Measurements from ENCODE around the gene CTNNA3.

Gene CTNNA3

DNA sequence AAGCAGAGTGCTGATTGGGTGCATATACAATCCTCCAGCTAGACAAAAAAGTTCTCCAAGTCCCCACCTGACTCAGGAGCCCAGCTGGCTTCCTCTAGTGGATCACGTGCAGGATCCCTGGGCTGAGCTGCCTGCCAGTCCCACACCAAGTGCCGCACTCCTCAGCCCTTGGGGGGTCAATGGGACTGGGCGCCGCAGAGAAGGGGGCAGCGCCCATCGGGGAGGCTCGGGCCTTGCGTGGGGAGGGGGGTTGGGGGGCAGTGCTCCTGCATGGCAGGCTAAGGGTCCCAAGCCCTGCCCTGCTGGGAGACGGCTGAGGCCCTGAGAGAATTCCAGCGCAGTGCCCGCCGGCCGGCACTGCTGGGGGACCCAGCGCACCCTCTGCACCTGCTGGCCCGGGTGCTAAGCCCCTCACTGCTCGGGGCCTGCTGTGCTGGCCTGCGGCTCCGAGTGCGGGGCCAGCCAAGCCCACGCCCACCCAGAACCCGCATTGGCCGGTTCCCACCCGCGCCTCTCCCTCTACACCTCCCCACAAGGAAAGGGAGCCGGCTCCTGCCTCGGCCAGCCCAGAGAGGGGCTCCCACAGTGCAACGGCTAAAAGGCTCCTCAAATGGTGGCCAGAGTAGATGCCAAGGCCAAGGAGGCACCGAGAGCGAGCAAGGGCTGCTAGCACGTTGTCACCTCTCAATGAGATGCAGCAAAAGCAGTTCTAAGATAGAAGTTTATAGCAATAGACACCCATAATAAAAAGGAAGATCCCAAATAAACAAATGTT lies 1044.5 kb downstream of the CTNNA3 start:
- no peak for FAIRE-seq
- DNase-seq (ENCODE audit: extremely low spot score, insufficient read length, low read depth): no peak

DNA sequence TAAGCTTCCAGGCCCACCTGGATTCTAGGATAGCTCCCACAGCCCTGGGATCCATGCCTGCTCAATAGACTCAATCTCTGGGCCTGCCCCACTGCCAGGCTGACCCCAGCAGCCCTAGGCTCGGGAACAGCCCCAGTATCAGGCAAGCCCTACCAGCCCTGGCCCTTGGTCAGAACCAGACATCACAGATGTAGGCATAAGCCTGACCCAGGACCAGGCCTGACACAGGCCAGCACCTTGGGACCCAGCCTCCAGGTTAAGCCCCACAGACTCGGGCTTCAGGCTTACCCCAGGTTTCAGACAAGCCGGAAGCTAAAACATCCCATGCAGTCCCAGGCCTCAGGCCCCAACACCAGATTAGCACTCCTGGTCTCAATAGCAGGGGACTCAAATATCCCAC lies 1046.4 kb downstream of the CTNNA3 start:
- DNase-seq (ENCODE audit: extremely low spot score, insufficient read length, low read depth) (no peak), FAIRE-seq (no peak)

DNA sequence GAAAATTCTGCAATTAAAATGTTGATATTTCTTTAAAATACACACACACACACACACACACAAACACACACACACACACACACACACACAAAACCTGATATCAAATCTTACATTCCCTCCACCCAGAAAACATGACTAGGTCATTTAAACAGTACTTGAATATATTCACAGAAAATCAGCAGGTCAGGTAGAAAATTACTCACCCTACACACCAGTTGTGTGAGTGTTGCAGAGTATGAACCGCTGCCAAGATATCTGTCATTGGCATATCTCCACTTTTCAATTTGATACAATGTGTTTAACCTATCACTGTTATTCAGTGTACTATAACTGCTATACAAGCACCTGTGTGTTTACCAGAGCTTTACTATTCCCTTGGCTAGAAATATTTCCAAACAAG lies 1053.8 kb downstream of the CTNNA3 start:
- no peak for FAIRE-seq
- no peak for DNase-seq (ENCODE audit: extremely low spot score, insufficient read length, low read depth)

DNA sequence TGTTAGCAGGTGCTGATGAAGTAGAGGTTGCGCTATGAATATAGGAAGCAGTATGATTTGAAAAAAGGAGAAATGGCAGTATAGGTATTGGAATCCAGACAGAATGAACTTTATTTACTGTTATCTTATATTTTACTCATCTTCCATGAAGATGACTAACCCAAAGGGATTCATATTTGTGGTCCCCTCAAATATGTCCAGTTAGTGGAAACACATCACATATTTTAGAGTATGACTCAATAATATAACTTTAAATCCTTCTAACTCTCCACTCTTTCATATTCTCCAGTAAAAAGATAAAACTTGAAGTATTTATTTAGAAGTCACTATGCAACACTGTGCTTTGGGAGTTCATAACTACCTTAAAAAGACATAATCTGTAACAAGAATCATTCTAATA lies 1056.6 kb downstream of the CTNNA3 start:
- FAIRE-seq: no peak

DNA sequence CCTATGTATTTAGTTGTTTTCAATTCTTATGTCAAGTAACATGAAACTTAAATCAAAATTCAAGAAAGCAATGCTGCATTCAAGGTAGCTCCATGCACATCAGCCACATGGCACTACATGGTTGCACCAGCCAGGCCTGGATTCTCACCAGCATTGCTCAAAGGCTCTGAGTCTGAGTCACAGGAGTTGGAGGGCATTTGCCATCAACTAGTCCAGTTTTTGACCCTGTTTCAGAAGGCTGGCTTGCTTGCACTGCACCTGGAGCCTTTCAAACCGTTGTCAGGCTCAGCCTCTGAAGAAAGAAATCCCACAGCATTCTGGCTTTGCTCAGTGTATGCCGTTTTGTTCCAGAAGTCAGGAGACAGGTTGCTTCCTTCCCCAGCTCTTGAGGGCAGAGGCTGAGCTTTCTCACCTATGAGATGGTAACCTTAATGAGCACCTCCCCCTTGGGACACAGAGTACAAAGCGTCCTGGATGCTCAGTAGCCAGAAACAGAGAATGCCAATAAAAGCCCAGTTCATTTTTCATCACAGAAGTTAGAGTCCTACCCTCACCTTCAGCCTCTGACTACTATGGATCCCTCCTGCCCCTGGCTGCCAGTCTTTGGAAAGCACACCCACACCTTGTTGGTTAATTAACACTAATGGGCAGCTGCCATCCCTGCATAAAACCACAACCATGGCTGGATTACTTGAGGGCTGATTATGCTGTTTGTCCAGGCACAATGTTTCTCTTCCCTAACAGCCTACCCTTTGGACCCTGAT lies 1058.5 kb downstream of the CTNNA3 start:
- FAIRE-seq (no peak), DNase-seq (ENCODE audit: extremely low spot score, insufficient read length, low read depth) (no peak)

More for the DNA sequence above, 1056.6 kb downstream of the CTNNA3 start:
- no peak for DNase-seq (ENCODE audit: extremely low spot score, insufficient read length, low read depth)

DNA sequence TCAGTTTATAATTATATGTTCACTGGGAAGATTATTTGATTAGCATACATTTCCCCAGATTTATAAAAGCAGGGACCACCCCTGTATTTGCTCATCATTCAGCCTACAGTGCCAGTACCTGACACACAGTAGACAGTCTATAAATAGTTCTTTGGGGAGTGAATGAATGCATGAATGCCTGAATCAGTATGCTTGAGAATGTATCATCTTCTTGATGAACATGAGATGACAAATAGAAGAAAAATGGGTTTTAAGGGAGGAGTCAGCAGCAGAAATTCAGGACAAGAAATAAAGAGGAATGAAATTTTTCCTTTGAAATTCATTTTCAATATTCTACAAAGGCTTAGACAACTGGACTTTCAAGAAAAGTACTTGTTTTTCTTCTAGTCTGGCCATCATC lies 1066.0 kb downstream of the CTNNA3 start:
- DNase-seq (ENCODE audit: extremely low spot score, insufficient read length, low read depth) (no peak), FAIRE-seq (no peak)

DNA sequence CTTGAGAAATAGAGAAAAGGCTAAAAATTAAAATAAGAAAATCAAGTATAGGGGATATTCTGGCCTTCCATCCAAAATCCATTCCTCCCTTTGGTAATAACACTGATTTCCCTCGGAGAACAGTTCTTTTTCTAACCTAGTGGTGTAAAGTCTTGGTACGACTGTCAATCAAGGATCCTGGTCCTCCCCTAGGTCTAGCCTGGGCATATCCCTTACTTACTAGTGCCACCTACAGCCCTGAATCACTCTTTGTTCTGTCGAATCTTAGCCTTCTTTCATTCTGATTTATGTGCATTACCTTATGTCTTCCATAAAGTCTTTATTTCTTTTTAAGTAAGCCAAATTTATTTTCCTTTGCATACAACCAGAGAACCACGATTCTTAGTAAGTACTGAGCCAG lies 1068.8 kb downstream of the CTNNA3 start:
- FAIRE-seq (no peak), DNase-seq (ENCODE audit: extremely low spot score, insufficient read length, low read depth) (no peak)

DNA sequence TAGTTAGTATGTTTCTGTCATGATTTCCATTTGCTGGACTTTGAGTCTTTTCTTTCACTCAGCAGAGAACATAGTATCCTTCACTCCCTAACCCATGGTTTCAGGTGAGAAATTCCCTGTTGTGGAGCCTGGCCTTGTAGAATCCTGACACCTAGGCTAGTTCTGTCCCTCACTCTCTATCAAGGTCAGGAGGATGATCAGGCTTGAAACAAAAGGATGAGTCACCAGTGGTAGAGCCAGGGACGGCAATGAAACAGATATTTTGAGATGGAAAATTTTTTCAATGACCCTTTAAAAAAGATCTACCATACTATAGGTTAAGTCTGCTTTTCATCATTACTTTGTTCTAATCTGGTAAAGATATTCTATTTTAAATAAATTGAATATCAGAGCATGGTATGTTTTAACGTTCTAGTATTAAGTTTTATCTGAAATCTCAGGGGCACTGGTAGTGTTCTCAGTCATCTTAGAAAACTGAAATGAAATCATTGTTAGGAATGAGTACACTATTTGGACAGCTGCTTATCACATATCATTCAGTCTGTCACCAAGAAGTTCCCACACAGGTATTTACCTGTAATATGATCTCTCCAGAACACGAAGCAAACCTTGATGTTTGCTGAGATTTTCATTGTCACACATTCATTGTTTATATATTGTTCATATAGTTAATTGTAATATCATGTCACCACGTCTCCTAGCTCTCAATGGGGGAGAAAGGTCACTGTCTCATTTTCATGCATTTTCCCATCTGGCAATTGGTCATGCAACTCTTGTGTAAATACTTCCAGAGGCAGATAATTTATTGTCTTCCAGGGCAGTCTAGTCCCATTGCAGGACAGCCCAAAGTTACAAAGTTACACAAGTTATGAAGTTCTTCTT lies 1070.0 kb downstream of the CTNNA3 start:
- FAIRE-seq (no peak), DNase-seq (ENCODE audit: extremely low spot score, insufficient read length, low read depth) (no peak)

DNA sequence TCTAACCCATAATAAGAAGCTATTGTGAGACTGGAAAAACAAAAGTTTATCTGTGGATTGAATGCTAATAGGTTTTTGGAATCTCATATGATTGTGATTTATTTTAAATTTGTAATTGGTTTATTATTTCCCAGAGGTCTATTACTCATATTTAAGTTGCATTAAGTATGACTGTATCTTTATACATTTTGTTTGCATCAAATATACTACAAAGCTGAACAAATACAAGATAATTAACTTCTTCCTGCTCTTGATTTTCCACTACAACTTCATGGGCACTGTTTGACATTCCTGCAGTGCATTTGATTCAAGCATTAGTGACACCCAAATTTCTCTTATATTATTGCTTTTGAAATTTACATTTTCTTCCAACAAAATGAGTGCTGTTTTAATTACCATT lies 1073.9 kb downstream of the CTNNA3 start:
- DNase-seq (ENCODE audit: extremely low spot score, insufficient read length, low read depth) (no peak), FAIRE-seq (no peak)

DNA sequence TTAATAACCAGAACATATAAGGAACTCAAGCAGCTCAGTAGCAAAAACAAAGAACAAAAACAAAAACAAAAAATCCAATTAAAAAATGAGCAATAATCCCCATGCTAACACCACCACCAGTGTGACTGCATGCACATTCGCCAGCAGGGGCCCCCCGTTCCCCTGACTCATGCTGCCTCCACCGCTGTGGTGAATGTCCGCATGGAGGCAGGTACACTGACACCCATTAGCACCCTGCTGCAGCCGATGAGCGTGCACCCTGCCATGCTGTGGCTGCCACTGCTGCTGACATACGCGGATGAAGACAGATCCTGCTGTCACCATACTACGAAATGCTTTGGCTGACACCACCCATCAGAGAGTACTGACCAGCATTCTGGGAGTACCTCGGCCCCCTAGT lies 1091.8 kb downstream of the CTNNA3 start:
- no peak for FAIRE-seq
- DNase-seq (ENCODE audit: extremely low spot score, insufficient read length, low read depth): no peak

DNA sequence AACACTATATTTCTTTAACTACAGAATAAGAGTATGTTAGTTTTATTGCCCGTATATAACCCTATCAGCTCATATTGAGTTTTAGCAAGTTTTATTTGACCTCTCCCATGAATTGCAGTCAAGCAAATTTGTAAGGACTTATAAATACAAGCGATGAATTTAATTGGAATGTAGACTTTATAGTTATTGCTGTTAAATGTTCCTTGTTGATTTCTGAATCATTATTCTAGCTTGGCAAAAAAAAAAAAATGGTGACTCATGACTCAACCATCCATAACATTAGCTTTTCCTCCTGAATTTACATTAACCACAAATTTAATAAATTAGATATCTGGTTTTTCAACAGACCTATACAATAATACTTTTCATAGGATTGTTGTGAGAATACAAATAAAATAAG lies 1104.1 kb downstream of the CTNNA3 start:
- FAIRE-seq (no peak), DNase-seq (ENCODE audit: extremely low spot score, insufficient read length, low read depth) (no peak)

DNA sequence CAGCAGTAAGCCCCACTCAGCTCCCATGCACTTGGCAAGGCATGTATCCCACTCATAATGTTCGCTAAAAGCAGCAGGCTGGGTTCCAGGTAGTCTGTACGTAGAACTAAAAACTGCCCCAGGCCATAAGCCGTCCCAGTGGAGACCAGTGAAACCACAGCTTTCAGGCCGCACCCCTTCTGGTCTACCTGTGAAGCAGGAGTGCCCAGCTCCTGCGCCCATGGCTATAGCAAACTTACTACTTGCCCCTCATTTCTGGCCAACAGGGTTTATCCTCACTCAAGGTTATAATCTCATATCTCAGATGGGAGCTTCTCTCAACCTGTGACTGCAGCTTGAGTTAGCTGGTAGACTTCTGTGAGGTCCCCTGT lies 1108.3 kb downstream of the CTNNA3 start:
- no peak for FAIRE-seq
- DNase-seq (ENCODE audit: extremely low spot score, insufficient read length, low read depth): no peak

DNA sequence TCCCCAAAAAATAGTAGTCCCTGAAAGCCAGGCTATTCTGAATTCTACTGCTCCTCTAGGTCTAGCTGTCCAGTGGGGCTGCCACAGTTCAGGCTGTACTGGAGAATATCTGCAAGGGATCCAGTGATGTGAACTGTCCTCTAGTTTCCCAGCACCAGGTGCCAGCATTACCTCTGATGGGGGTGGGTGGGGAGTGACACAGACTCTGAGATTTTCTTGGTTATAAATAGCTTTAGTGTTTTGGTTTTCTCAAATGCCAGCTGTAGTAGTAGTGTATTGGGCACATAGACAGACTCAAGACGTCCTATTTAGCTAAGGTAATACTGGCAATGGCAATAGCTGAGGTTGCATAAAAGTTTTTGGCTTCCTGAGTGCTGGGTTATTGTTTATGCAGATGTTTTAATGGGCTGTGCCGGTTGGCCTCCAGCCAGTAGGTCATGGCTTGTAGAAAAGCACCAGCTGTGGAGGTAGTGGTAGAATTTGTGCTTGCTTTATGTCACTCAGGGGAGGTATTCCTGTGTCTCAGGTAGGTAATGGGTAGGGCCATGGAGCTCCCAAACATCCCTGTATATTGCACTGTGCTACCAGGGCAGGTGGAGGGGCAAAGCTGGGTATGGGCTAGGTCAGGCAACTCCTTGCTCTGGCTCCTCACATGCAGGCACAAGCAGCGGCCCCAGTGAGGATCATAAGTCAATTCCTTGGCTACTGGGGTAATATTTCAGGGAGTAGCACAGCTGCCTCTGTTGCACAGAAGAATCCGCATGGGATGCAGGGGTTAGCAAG lies 1108.9 kb downstream of the CTNNA3 start:
- no peak for DNase-seq (ENCODE audit: extremely low spot score, insufficient read length, low read depth)
- no peak for FAIRE-seq

DNA sequence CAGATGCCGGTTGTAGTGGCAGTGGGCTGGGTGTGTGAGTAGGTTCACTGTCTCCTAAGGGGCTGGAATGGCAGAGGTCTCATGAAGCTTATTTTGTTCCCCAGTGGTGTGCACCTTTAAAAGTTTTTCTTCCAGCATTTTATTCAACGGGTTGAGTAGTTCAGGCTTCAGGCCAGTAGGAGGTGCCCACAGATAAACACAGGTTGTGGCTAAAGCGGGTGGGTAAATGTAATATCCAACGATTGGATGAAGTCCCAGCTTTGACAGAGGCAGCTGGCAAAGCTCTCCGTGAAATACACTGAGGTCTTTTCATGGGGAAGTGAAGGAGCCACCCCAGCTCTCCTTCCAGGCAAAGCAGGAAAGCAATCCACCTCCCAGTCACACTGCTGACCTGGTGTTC lies 1109.9 kb downstream of the CTNNA3 start:
- FAIRE-seq: no peak
- no peak for DNase-seq (ENCODE audit: extremely low spot score, insufficient read length, low read depth)

DNA sequence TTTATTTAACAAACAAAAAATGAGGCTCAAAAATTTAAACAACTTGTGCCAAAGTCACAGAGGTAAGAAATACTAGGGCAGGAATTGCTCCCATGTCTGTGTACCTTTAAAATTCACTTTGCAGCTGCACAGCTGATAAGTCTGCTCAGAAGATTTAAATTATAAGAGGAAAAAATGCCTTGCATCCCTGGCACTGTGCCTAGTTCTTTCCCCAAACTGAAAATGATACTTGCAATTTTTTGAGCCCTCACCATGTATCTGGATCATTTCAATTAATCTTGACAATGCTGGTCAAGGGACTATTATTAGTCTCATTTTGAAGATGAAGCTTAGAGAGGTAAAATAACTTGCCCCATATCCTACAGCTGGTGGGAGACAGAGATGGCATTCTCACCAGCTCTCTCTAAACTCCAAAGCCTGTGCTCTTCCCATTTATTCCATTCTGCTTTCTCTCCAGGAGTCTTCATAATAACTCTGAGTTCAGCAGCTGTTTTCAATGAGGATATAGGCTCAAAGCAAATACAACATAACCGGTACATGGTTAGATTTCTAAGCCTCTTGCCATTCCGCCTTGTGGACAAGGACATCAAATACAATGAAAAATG lies 1120.6 kb downstream of the CTNNA3 start:
- DNase-seq (ENCODE audit: extremely low spot score, insufficient read length, low read depth) (no peak), FAIRE-seq (no peak)

DNA sequence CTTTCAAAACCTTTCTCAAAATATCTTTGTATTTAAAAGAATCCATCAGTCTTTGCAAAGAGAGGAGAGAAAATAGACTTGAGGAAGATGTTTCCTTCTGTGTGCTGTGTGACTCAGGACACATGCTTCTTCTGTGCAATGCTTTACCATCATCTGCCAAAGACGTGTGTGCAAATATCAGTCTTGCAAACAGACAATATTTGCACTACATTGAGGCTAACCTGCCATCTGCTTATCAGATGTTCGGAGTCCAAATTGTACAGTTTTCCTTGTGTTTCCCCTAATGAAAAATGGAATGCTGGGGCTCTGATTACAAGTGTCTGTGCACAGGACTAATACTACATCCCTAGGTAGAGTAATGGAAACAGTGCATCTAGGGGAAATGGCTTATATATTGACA lies 1123.3 kb downstream of the CTNNA3 start:
- FAIRE-seq (no peak), DNase-seq (ENCODE audit: extremely low spot score, insufficient read length, low read depth) (no peak)

DNA sequence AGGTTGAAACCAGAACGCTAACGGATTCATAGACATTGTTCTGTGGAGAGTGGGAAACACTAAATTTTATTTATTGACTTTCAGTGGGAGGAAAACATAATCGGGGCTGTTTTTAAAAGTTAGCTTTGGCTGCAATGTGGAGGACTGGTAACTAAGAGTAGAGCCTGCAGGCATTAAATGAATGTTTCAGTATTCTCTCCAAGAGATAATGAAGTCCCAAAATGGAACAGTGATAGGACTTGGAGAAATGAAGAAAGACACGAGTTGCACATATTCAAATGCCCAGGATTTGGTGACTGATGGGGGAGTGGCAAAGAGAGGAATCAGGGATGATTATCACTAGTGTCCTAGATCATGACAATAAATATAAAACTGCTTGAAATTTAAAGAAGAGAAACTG lies 1130.0 kb downstream of the CTNNA3 start:
- FAIRE-seq: no peak
- no peak for DNase-seq (ENCODE audit: extremely low spot score, insufficient read length, low read depth)

DNA sequence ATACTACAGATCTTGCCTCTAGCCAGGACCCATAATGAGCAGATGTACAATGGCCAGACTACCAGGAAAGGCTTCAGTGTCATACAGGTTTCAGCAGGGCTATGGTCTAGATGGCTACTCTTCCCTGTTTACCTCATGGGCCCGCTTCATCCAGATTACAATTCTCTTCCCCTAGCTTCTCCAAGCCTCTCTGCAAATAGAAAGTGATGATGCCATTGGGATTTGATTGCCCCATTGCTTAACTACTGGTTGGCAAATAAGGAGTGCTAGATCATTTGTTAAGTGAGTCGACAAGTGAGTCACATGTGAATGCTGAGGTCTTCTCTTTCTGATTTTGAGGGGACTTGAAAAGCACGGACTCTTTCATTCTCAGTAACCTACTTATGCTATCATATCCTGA lies 1131.7 kb downstream of the CTNNA3 start:
- FAIRE-seq (no peak), DNase-seq (ENCODE audit: extremely low spot score, insufficient read length, low read depth) (no peak)

DNA sequence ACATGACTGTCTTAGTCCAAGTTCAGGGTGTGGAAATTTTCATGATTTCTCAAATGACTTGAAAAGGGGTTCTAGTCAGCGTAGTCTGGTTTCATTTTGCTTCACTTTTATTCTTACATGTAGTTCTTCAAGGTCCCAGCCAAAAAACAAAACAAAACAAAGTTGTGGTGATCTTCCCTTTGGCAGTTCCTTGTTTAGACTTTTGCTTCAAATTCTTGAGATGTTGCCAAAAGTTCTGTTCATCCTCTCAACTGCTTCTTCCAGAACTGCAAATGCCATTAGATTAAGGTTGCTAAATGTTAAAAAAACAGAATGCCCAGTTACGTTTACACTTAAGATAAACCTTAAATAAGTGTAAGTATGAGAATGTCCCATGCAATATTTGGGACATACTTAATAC lies 1140.9 kb downstream of the CTNNA3 start:
- FAIRE-seq (no peak), DNase-seq (ENCODE audit: extremely low spot score, insufficient read length, low read depth) (no peak)

DNA sequence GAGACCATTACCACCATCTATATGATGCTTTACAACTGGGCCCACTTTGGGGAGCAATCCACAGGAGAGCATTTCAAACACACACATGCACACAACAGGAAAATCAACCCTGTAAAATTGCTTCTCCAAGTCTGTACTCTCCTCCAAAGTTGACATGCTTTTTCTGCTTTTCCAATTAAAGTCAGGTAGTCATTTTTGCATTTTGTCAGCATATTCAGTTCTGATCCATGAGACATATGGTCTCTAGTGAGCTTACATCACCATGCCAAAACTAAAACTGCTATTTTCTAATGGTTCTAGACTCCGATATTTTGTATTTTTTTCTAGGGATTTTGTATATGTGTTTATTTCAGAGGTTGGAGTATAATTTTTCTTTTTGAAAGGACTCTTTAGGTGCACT lies 1143.7 kb downstream of the CTNNA3 start:
- DNase-seq (ENCODE audit: extremely low spot score, insufficient read length, low read depth) (no peak), FAIRE-seq (no peak)
